ENCODE data around the gene MED6.

The MED6 gene

DNA sequence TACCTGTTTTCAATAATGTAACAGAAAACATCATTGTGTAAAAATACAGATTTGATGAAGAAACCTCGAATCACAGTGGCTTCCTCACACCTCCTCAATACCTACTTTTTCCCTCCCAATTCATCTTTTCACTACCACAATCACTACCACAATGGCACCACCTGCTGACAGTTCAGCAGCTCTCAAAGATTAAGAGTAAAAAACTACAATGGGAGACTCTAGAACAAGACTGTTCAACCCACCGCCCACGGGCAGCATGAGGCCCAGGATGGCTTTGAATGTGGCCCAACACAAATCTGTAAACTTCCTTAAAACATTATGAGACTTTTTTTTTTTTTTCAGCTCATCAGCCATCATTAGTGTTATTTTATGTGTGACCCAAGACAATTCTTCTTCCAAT is 15.2 kb downstream of the MED6 start:
- no peaks in the 10 kb centered on the region for H3K9me3 ChIP-seq (replicated peaks; ENCODE audit: insufficient read depth, low read length)
- no peaks in the 10 kb centered on the region for H3F3A ChIP-seq (ENCODE audit: insufficient read depth, low read length)
- no peak overlapping the region for H3K4me2 ChIP-seq (ENCODE audit: low read depth, low read length)
- no peak for DNase-seq
- H3K9me2 ChIP-seq (replicated peaks; ENCODE audit: insufficient read depth, low read length) = no peaks in the 10 kb centered on the region
- no peaks in the 10 kb centered on the region for H4K20me1 ChIP-seq (ENCODE audit: insufficient read depth, low read length)
- no peaks in the 10 kb centered on the region for H3K27me3 ChIP-seq (replicated peaks; ENCODE audit: insufficient read depth, low read length)
- no peak overlapping the region for H2AFZ ChIP-seq (ENCODE audit: low read length)
- no peaks in the 10 kb centered on the region for H3K79me2 ChIP-seq (ENCODE audit: low read length)
- H3K4me1 ChIP-seq (ENCODE audit: low read length) = no peaks in the 10 kb centered on the region
- H3K4me3 ChIP-seq (ENCODE audit: low read length) = no peak overlapping the region
- no peak for TF ChIP-seq EZH2 (optimal IDR thresholded peaks at IDR 0.05; ENCODE audit: low read depth, low read length)
- TF ChIP-seq, protein P1, sequence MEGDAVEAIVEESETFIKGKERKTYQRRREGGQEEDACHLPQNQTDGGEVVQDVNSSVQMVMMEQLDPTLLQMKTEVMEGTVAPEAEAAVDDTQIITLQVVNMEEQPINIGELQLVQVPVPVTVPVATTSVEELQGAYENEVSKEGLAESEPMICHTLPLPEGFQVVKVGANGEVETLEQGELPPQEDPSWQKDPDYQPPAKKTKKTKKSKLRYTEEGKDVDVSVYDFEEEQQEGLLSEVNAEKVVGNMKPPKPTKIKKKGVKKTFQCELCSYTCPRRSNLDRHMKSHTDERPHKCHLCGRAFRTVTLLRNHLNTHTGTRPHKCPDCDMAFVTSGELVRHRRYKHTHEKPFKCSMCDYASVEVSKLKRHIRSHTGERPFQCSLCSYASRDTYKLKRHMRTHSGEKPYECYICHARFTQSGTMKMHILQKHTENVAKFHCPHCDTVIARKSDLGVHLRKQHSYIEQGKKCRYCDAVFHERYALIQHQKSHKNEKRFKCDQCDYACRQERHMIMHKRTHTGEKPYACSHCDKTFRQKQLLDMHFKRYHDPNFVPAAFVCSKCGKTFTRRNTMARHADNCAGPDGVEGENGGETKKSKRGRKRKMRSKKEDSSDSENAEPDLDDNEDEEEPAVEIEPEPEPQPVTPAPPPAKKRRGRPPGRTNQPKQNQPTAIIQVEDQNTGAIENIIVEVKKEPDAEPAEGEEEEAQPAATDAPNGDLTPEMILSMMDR (IDR thresholded peaks at IDR 0.05; ENCODE audit: low read length) = no peak; the same call in 1 of the 2 replicates
- no peak for TF ChIP-seq EZH2phosphoT487 (IDR thresholded peaks at IDR 0.05; ENCODE audit: low read length)
- no peak overlapping the region for H3K9ac ChIP-seq (ENCODE audit: low read length)
- H3K27ac ChIP-seq (ENCODE audit: low read length) = no peak overlapping the region
- H3K36me3 ChIP-seq (replicated peaks; ENCODE audit: insufficient read depth, low read length) = no peaks in the 10 kb centered on the region

DNA sequence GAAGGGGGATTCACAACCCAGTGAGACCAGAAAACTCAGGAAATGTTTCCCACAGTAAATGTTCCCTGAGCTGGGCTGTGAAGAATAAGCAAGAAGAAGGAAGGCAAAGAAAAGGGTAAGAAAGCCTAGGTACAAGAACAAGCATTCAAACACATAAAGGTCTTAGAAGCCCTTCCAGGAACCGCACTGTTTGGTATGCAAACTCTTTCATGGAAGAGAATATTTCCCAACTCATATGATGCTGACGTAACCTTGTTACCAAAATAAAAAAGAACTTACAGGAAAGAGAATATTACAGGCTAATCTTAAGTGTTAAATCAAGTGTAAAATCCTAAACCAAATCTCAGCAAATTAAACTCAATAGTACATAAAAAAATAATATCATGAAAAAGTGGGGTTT is 23.6 kb downstream of the MED6 start:
- no peaks in the 10 kb centered on the region for H3K79me2 ChIP-seq (ENCODE audit: low read length)
- no peaks in the 10 kb centered on the region for H3K27me3 ChIP-seq (replicated peaks; ENCODE audit: insufficient read depth, low read length)
- no peaks in the 10 kb centered on the region for H3K4me1 ChIP-seq (ENCODE audit: low read length)
- no peak overlapping the region for H3K4me2 ChIP-seq (ENCODE audit: low read depth, low read length)
- H3K9me3 ChIP-seq (replicated peaks; ENCODE audit: insufficient read depth, low read length) = no peaks in the 10 kb centered on the region
- no peaks in the 10 kb centered on the region for H3K36me3 ChIP-seq (replicated peaks; ENCODE audit: insufficient read depth, low read length)
- H4K20me1 ChIP-seq (ENCODE audit: insufficient read depth, low read length) = no peaks in the 10 kb centered on the region
- no peak overlapping the region for H3K9ac ChIP-seq (ENCODE audit: low read length)
- H3F3A ChIP-seq (ENCODE audit: insufficient read depth, low read length) = no peaks in the 10 kb centered on the region
- no peaks in the 10 kb centered on the region for H3K9me2 ChIP-seq (replicated peaks; ENCODE audit: insufficient read depth, low read length)
- H2AFZ ChIP-seq (ENCODE audit: low read length) = no peak overlapping the region
- DNase-seq = no peak
- H3K4me3 ChIP-seq (ENCODE audit: low read length) = no peak overlapping the region
- H3K27ac ChIP-seq (ENCODE audit: low read length) = no peak overlapping the region
- TF ChIP-seq EZH2phosphoT487 (IDR thresholded peaks at IDR 0.05; ENCODE audit: low read length) = no peak
- TF ChIP-seq, protein P1 (IDR thresholded peaks at IDR 0.05; ENCODE audit: low read length) = no peak
- TF ChIP-seq EZH2 (optimal IDR thresholded peaks at IDR 0.05; ENCODE audit: low read depth, low read length) = no peak

DNA sequence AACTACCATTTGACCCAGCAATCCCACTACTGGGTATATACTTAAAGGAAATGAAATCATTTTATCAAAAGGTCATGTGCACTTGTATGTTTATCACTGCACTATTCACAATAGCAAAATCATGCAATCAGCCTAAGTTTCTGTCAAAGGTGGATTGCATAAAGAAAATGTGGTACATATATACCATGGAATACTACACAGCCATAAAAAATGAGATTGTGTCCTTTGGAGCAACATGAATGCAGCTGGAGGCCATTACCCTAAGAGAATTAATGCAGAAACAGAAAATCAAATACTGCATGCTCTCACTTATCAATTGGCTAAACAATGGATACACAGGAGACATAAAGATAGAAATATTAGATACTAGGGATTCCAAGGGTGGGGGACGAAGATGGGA is 27.4 kb downstream of the MED6 start:
- no peaks in the 10 kb centered on the region for H3K27me3 ChIP-seq (replicated peaks; ENCODE audit: insufficient read depth, low read length)
- H3K4me3 ChIP-seq (ENCODE audit: low read length) = no peak overlapping the region
- no peak for DNase-seq
- no peaks in the 10 kb centered on the region for H3K4me1 ChIP-seq (ENCODE audit: low read length)
- H3K27ac ChIP-seq (ENCODE audit: low read length) = no peak overlapping the region
- H3K9me2 ChIP-seq (replicated peaks; ENCODE audit: insufficient read depth, low read length) = no peaks in the 10 kb centered on the region
- no peak overlapping the region for H3K9ac ChIP-seq (ENCODE audit: low read length)
- H2AFZ ChIP-seq (ENCODE audit: low read length) = no peak overlapping the region
- no peak overlapping the region for H3K4me2 ChIP-seq (ENCODE audit: low read depth, low read length)
- H3K79me2 ChIP-seq (ENCODE audit: low read length) = no peaks in the 10 kb centered on the region
- TF ChIP-seq EZH2 (optimal IDR thresholded peaks at IDR 0.05; ENCODE audit: low read depth, low read length) = no peak
- TF ChIP-seq, protein P1 (IDR thresholded peaks at IDR 0.05; ENCODE audit: low read length) = no peak
- no peak for TF ChIP-seq EZH2phosphoT487 (IDR thresholded peaks at IDR 0.05; ENCODE audit: low read length)
- no peaks in the 10 kb centered on the region for H3F3A ChIP-seq (ENCODE audit: insufficient read depth, low read length)
- no peaks in the 10 kb centered on the region for H4K20me1 ChIP-seq (ENCODE audit: insufficient read depth, low read length)
- no peaks in the 10 kb centered on the region for H3K9me3 ChIP-seq (replicated peaks; ENCODE audit: insufficient read depth, low read length)
- H3K36me3 ChIP-seq (replicated peaks; ENCODE audit: insufficient read depth, low read length) = no peaks in the 10 kb centered on the region

All from MM.1S (cell line).